Mesothelial cell of epicardium (in vitro differentiated cells): ENCODE data around the gene ZNF768. TPM values are rescaled to one million over a fixed set of nuclear protein-coding genes. Genes with fewer than 3 reads are reported as not detected.
A peak's percentile ranks its signal among the peaks of the same experiment; 100 is the strongest.

Experiments
- DNase-seq, 2 experiments: peaks; one replicate each; pipeline ENCODE4 v3.0.0; 2021; ENCODE audit warnings: low spot score in 2 of 2; ENCODE audit not compliant: unreplicated experiment in 2 of 2
- H3K27ac Mint-ChIP-seq: 2 replicates; pipeline ENCODE4 v1.8.0; 2021; ENCODE audit warnings: mixed read lengths
- H3K27me3 Mint-ChIP-seq: 2 replicates; pipeline ENCODE4 v1.8.0; 2021; ENCODE audit warnings: low read depth, mixed read lengths
- H3K36me3 Mint-ChIP-seq: 2 replicates; pipeline ENCODE4 v1.8.0; 2021; ENCODE audit warnings: mixed read lengths
- H3K4me1 Mint-ChIP-seq: 2 replicates; pipeline ENCODE4 v1.8.0; 2021; ENCODE audit warnings: mixed read lengths
- H3K4me3 Mint-ChIP-seq: 2 replicates; pipeline ENCODE4 v1.8.0; 2021; ENCODE audit warnings: mild to moderate bottlenecking, moderate library complexity, mixed read lengths
- H3K9me3 Mint-ChIP-seq: 2 replicates; pipeline ENCODE4 v1.8.0; 2021; ENCODE audit warnings: mixed read lengths
- total RNA-seq: library from RNA; stranded (reverse); gene quantifications from 3 replicates; pipeline ENCODE4 v1.2.1, GENCODE V29; 2021
- TF ChIP-seq, protein P1 (sequence below): fragments of 200-600 bp; sonication (generic); IDR thresholded peaks from one replicate; pipeline ENCODE4 v1.5.0; 2021; ENCODE audit warnings: antibody characterized with exemption; ENCODE audit not compliant: unreplicated experiment

Gene ZNF768
- total RNA-seq, 1 donor from 2014 or later: 41.2 TPM

DNA sequence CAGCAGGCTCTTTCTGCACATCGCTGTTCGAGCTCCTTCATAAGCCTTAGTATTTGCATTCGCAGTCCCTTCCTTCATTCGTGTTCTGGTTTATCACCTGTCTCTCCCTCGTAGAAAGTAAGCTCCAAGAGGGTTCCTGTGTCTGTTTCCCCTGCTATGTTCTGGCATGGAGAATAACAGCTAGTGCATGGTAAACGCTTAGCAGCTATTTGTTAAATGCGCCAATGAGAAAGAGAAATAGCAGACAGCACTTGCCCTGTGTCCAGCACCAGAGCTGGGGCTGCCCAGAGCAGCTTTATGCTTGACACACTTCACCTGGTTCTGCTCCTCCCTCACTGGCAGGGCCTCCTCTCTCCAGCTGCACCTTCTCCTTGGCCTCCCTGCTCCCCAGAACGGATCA, 39.6 kb upstream of the ZNF768 start:
- no peak overlapping the region for H3K4me3 Mint-ChIP-seq
- TF ChIP-seq, protein P1, sequence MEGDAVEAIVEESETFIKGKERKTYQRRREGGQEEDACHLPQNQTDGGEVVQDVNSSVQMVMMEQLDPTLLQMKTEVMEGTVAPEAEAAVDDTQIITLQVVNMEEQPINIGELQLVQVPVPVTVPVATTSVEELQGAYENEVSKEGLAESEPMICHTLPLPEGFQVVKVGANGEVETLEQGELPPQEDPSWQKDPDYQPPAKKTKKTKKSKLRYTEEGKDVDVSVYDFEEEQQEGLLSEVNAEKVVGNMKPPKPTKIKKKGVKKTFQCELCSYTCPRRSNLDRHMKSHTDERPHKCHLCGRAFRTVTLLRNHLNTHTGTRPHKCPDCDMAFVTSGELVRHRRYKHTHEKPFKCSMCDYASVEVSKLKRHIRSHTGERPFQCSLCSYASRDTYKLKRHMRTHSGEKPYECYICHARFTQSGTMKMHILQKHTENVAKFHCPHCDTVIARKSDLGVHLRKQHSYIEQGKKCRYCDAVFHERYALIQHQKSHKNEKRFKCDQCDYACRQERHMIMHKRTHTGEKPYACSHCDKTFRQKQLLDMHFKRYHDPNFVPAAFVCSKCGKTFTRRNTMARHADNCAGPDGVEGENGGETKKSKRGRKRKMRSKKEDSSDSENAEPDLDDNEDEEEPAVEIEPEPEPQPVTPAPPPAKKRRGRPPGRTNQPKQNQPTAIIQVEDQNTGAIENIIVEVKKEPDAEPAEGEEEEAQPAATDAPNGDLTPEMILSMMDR: no peak
- no peak for DNase-seq
- H3K9me3 Mint-ChIP-seq: no peaks in the 10 kb centered on the region
- peaks cover 20% of the 10 kb centered on the region for H3K4me1 Mint-ChIP-seq
- no peaks in the 10 kb centered on the region for H3K27me3 Mint-ChIP-seq
- H3K27ac Mint-ChIP-seq: no peak overlapping the region
- no peaks in the 10 kb centered on the region for H3K36me3 Mint-ChIP-seq

DNA sequence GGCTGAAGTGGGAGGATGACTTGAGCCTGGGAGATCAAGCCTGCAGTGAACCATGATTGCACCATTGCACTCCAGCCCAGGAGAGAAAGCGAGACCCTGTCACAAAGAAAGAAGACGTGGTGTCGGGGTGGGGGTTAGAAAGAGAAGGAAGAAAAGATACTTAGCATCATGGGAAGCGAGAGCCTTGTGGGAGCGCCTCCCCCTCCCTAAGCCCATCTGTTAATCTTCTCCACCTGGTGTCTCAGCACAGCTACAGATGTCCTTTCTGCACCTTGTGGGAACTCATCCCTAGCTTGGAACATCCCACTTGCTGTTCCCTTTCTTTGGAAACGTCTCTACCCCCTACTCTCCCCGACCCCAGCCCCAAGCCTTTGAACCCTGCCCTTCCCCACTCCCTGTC, 39.2 kb upstream of the ZNF768 start:
- Mint-ChIP-seq H3K27ac (no peak overlapping the region), H3K4me3 (no peak overlapping the region), H3K27me3 (no peaks in the 10 kb centered on the region), H3K36me3 (no peaks in the 10 kb centered on the region), H3K9me3 (no peaks in the 10 kb centered on the region), H3K4me1 (peaks cover 19% of the 10 kb centered on the region)
- TF ChIP-seq, protein P1: no peak
- DNase-seq: no peak

DNA sequence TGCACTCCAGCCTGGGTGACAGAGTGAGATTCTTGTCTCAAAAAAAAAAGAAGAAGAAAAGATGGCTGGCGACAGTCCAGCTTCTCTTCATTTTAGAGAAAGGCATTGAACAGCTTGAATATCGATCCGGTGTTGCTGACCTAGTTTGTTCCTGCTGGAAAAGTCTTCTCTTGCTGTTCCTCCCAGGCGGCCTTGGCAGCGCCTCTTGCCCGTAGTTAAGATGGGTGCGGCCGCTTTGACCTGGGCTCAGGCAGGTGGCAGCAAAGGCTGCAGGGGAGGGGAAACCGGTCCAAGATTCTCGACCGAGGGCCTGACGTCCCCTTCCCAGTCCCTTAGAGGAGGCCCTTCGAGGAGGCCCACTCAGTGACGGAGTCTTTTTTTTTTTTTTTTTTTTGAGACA, 35.7 kb upstream of the ZNF768 start:
- Mint-ChIP-seq H3K36me3 (no peaks in the 10 kb centered on the region), H3K4me1 (peaks cover 19% of the 10 kb centered on the region), H3K27ac (no peak overlapping the region), H3K4me3 (no peak overlapping the region), H3K27me3 (no peaks in the 10 kb centered on the region), H3K9me3 (no peaks in the 10 kb centered on the region)
- no peak for DNase-seq
- TF ChIP-seq, protein P1: no peak

DNA sequence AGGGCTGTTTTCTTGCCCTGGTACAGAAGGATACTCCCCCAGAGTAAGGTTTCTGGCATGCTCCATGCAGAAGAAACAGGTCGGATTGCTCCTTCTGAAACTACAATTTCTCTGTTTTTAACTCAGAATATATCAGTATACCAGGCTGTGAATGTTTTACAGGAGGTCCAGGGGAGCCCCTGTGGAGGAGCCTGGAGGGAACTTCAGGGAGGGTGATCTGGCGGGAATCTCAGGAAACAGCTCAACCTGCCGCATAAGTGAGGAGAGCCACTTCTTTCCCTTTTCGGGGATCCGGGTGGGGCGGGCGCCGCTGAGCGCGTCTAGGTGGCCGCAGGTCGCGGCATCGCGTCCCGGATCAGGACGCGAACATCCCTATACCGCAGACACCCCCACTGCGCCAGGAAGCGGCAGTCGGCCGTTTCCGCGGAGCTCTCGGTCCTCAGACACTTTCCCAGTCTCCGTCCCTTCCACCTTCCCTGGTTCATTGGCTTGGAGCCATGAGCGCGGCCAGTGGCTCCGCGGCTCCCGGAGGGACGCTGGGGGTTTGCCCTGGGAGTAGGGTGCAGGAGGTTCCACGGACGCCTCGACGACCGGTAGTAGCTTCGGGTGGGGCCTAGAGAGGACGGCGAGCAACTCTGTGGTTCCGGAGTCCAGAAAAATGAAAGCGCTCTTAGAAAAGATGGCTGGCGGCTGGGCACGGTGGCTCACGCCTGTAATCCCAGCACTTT, 34.9 kb upstream of the ZNF768 start:
- Mint-ChIP-seq H3K4me3 (peak overlapping the region; percentile 36), H3K9me3 (no peaks in the 10 kb centered on the region)

GRCh38 chr16:30559690-30560089, 33.3 kb upstream of the ZNF768 start:
- Mint-ChIP-seq H3K36me3 (peaks cover 5% of the 10 kb centered on the region), H3K9me3 (no peaks in the 10 kb centered on the region), H3K4me1 (peaks cover 24% of the 10 kb centered on the region), H3K27me3 (no peaks in the 10 kb centered on the region), H3K4me3 (peak overlapping the region; percentile 34), H3K27ac (peak overlapping the region; percentile 80)
- no peak for DNase-seq
- TF ChIP-seq, protein P1: no peak

More for the DNA sequence above, 34.9 kb upstream of the ZNF768 start:
- TF ChIP-seq, protein P1: no peak
- Mint-ChIP-seq H3K27ac (peak overlapping the region; percentile 37), H3K36me3 (peaks cover 1% of the 10 kb centered on the region), H3K4me1 (peaks cover 20% of the 10 kb centered on the region), H3K27me3 (no peaks in the 10 kb centered on the region)
- no peak for DNase-seq
